ENCODE measurements around the gene SLC8B1. TPM values are rescaled to one million over a fixed set of nuclear protein-coding genes. Genes with fewer than 3 reads are reported as not detected.
A peak's percentile ranks its signal among the peaks of the same experiment; 100 is the strongest.

Gene SLC8B1
- total RNA-seq, 3 donors from 2014 or later = 40.8 to 65.3 (median 47.2) TPM

DNA sequence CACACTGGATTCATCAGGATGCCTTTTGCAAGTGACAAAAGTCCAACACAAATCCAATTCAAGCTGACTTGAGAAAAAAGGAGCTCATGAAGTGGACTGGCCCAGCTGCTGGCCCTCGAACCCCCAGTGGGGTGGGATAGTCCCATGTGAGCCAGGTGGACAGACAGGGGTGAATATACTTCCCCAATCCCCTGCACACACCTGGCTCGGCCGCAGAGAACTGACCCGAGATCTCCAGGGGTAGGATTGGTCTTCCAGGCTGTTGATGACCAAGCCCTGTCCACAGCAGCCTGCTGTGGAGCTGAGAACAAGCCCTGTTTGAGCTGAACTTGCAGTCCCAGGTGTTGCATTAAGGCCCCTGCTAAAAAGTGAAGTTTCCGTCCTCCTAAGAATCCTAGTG lies 57.4 kb downstream of the SLC8B1 start:
- Histone ChIP-seq H3K36me3 (ENCODE audit: low read depth) (peaks cover 6% of the 10 kb centered on the region), H3K4me3 (no peak overlapping the region), H3K9me3 (no peaks in the 10 kb centered on the region), H3K4me1 (ENCODE audit: low read depth) (no peaks in the 10 kb centered on the region)
- TF ChIP-seq CTCF (IDR thresholded peaks at IDR 0.05) = no peak
- peak in 2 of 3 donors; percentile 14 to 24 for DNase-seq
- no peak for ATAC-seq
- intact Hi-C loops (cut with DNase I, micrococcal nuclease) = no loop called here

DNA sequence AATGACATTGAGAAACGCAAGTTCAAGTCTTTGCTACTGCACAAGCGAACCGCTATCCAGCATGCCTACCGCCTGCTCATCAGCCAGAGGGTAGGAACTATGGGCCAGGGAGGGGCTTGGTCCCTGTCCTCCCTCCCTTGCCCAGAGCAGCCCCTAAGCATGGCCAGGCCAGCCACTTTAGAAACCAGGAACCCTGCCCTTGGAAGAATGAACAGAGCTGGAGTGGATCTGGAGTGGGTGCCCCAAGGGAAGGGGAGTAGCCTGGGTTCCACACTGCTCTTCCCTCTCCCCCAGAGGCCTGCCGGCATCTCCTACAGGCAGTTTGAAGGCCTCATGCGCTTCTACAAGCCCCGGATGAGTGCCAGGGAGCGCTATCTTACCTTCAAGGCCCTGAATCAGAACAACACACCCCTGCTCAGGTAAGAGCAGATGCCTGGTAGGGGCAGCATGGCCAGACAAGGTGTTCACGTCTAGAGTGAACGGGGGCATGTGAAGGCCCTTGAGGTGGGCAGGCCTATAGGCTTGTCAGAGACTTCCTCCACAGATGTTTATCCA lies 57.9 kb downstream of the SLC8B1 start:
- no peak overlapping the region for H3K4me3 ChIP-seq
- no peak for TF ChIP-seq CTCF (IDR thresholded peaks at IDR 0.05)
- intact Hi-C loops (cut with DNase I, micrococcal nuclease) = no loop called here
- no peaks in the 10 kb centered on the region for H3K4me1 ChIP-seq (ENCODE audit: low read depth)
- peaks cover 8% of the 10 kb centered on the region for H3K36me3 ChIP-seq (ENCODE audit: low read depth)
- DNase-seq = peak in 2 of 3 donors; percentile 7 to 29
- H3K9me3 ChIP-seq = no peaks in the 10 kb centered on the region
- no peak for ATAC-seq

DNA sequence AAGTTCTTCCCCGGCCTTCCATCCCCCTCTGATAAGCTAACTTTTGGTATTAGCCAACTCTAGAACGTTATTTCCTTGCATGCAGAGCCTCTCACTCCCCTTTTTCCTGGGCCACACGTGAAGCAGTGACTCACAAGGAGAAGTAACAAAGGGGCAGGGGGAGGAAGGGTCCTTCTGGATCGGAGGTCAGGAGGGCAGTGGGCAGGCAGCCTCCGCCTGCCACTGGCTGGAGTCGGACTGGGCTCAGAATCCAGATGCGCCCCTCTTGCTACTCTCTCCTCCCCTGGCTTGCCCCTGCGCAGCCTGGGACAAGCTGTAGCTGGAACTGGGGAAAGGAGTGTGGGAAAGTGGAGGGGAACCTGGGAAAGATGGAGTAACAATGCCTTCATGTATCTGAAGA lies 58.6 kb downstream of the SLC8B1 start:
- DNase-seq = peak in 2 of 3 donors; percentile 15 to 16
- peaks cover 10% of the 10 kb centered on the region for H3K36me3 ChIP-seq (ENCODE audit: low read depth)
- no peak for TF ChIP-seq CTCF (IDR thresholded peaks at IDR 0.05)

GRCh38 chr12:113274848-113275247 lies 60.1 kb downstream of the SLC8B1 start:
- Histone ChIP-seq H3K4me3 (no peak overlapping the region), H3K4me1 (ENCODE audit: low read depth) (peaks cover 6% of the 10 kb centered on the region), H3K9me3 (no peaks in the 10 kb centered on the region), H3K36me3 (ENCODE audit: low read depth) (peaks cover 10% of the 10 kb centered on the region)
- TF ChIP-seq CTCF (IDR thresholded peaks at IDR 0.05) = no peak
- DNase-seq (no peak), ATAC-seq (no peak)
- intact Hi-C loops (cut with DNase I, micrococcal nuclease) = no loop called here

More for the DNA sequence above, 58.6 kb downstream of the SLC8B1 start:
- ATAC-seq = no peak
- intact Hi-C loops (cut with DNase I, micrococcal nuclease) = no loop called here
- no peak overlapping the region for H3K4me3 ChIP-seq
- H3K4me1 ChIP-seq (ENCODE audit: low read depth) = peaks cover 5% of the 10 kb centered on the region
- no peaks in the 10 kb centered on the region for H3K9me3 ChIP-seq

- peaks cover 6% of the 10 kb centered on the region for H3K4me1 ChIP-seq (ENCODE audit: low read depth)
- intact Hi-C loops (cut with DNase I, micrococcal nuclease) = no loop called here
- no peaks in the 10 kb centered on the region for H3K9me3 ChIP-seq
- H3K4me3 ChIP-seq = no peak overlapping the region
- no peak for ATAC-seq
- peaks cover 10% of the 10 kb centered on the region for H3K36me3 ChIP-seq (ENCODE audit: low read depth)
- TF ChIP-seq CTCF (IDR thresholded peaks at IDR 0.05) = no peak
- DNase-seq = peak in 2 of 3 donors; percentile 5 to 26
These were observed 61.7 kb downstream of the SLC8B1 start for GRCh38 chr12:113273053-113273725.
